ENCODE data around the gene SMURF2.
"Not testable (repeated sequence)": the region's sequence is repeated elsewhere in the genome, so short reads cannot be mapped to it uniquely, and the experiment has no call there.

SMURF2 gene

DNA sequence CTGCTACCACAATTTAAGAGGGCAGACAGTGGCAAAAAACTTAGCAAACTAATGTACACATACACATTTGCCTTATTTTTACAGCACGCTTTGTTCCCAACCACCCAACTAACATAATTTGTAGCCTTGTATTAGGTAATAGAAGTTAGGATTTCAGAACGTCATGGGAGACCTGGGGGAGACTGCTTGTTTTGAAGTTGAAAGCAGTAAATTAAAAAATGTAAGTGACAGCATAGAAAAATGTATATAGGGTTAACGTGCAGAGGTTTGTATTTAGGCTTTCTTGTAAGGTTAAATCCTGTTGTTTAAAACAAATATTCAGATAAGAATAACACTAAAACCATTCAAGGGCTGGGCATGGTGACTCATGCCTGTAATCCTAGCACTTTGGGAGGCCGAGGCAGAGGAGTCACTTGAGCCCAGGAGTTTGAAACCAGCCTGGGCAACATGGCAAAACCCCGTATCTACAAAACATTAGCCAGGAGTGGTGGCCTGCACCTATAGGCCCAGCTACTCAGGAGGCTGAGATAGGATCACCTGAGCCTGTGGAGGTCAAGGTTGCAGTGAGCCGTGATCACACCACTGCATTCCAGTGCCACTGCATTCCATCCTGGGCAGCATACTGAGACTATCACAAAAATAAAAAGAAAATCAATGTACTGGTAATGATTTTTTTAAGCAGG is 2.3 kb upstream of the SMURF2 start:
- not testable (repeated sequence) for DNase-seq

- not testable (repeated sequence) for DNase-seq
Observed at GRCh38 chr17:64663836-64664235, 1.7 kb upstream of the SMURF2 start.

GRCh38 chr17:64662774-64663367 is 764 bp upstream of the SMURF2 start:
- DNase-seq = no peak

DNA sequence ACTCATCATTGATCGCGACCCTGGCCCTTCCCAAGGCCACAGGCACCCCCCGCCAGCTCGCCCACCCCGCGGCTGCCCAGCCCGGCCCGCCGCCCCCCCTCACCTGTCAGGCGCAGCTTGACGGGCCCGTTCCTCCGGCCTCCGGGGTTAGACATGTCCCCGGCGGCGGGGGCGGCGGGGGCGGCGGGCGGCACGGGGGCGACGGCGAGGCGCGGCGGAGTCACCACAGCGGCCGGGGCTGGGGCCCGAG is 456 bp downstream of the SMURF2 start:
- DNase-seq = no peak

DNA sequence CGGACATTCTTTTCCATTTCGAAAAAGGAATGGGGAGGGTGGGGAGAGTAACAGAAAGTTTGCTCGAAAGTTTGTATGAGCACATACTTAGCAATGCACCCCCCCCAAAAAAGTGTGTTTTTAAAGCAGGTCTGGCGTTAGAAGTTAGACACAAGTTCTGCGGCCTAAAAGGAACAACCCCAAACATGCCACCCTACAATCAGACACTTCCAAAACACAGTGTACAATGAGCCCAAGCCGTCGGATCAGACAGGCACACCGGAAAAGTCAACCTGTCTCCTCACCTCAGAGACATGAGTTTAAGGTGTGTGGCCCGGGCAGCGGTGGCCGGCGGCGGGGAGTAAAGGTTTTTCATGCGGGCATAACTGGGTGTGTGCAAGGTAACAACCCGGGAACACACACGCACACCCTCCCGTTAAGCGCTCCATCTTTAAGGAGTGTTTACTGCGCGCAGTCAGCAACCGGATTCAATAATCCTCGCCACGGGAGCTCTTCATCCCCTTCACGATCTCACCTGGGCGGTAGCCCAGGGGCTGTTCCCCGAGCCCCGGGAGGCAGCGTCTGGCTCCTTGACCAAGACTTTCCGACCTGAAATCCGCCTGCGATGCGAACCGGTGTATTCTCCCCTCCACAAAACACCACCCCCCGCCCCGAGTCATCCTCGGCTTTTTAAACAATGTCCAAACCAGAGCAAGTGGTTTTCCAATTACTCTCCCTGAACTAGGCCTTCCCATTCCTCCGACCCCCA is 955 bp downstream of the SMURF2 start:
- DNase-seq = not testable (repeated sequence)

DNA sequence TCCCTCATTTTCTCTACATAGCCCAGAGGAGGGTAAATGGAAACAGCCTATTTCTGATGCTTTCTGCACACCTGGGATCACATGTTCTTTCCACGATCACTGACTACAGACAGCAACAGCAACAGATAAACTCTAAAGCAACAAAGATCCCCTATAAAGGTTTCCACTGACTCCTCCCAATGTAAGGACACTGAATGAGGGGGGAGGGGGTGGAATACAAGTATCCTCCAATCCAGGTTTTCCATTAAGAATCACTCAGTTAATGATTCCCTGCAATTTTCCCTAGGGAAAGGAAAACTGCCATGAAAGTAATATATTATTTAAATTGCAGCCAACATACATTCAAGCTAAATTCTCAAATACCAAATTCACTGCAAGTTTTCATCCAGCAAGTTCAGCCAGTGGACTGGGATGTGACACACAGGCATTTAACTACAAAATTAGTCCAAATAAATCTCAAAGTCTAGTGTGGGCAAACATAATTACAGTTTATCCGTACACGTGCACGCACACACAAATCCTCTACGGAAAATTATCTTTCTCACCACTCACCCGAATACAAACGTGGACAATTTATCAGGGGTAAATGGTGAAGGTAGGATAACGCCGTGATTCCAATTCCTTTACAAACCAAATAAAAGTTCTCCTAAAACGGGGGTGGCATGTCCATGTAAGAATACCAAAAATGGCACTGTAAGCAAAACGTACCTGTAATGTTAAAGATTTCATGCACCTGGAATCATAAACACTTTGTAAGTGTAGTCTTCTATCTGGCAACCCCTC is 1.7 kb downstream of the SMURF2 start:
- DNase-seq = not testable (repeated sequence)

DNA sequence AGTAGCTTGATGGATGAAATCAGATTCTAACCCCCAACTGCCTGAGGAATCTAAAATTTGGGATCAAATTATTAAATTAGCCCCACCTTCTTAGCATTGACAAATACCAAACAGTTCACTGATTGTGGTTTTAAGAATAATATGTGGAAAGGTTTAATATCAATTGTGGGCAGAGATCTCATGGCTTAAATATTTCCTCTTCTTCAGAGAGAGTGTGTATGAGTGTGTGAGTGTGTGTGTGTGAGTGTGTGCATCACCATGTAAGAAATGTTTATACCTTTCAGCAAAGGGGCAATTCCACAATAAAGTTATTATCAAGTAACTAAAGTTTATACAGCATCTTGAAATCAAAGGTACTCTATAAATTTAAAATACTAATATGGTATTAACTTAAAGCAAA is 3.2 kb downstream of the SMURF2 start:
- DNase-seq = no peak

DNA sequence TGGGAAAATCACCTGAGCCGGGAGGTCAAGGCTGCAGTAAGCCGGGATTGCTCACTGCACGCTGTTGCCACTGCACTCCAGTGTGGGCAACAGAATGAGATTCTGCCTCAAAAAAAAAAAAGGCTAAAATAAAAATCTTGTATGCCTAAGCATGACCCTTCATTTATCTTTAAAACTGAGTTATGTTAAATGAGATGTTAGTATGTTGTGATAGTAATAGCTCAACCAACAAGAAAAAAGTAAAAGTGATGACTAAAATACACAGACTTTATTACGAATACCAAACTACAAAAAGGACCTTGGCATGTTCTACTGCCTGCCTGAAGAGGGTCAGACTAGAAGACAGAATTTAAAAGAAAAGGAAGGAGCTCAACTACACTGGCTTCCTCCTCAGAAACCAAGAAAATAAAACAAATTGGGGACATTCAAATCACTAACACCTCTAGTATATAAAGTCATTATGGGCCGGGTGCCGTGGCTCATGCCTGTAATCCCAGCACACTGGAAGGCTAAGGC is 4.4 kb downstream of the SMURF2 start:
- DNase-seq = no peak

- no peak for DNase-seq
Observed at GRCh38 chr17:64655704-64656103, 6.4 kb downstream of the SMURF2 start.

DNA sequence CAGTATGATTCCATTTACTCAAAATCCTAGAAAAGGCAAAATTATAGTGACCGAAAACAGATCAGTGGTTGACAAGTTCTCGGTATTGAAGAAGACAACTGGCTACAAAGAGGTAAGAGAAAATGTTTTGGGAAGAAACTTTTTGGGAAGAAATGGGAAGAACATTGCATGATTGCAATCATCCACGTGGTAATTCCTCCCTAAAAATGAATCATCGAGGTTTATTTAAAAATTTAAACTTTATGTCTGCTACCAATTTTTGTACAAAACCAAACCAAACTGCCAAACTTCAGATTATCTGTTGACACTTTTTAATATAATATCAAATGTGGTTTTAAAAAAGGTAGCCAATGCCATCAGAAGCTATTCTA is 8.1 kb downstream of the SMURF2 start:
- DNase-seq = no peak

DNA sequence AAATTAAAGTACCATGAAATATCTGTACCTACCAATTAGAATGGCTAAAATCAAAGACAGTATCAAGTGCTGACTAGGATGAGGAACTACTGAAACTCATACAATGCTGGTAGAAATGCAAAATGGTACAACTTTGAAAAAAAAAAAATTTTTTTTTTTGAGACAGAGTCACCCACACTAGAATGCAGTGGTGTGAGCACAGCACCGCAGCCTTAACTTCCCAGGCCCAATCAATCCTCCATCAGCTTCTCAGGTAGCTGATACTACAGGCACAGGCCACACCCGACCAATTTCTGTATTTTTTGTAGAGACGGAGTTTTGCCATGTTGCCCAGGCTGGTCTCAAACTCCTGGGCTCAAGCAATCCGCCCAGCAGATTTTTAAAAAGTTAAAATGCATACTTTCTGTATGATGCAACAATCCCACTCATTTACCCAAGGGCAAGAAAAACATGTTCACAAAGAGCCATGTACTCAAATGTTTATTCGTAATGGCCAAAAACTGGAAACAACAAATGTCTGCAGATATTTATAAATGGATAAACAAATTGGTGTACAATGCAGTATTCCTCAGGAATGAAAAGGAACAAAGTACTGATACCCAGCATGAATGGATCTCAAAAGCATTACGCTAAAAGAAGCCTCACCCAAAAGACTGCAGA is 8.7 kb downstream of the SMURF2 start:
- DNase-seq = no peak

DNA sequence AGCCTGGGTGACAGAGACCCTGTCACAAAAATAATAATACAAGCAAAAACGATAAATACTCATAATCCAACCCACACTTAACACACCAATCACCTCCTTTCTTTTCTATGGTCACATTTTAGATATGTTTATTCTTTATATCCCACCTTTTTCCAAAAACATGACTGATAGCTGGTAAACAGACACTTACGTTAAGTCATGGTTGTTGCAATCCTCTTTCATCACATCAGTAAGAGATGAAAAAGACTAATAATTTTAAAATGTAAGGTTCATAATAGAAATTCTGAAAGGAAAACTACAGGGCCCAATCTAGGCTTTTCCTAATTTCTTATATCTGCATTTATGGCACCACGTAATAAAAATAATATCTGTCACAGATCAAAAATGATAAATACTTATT is 10.2 kb downstream of the SMURF2 start:
- DNase-seq = no peak

DNA sequence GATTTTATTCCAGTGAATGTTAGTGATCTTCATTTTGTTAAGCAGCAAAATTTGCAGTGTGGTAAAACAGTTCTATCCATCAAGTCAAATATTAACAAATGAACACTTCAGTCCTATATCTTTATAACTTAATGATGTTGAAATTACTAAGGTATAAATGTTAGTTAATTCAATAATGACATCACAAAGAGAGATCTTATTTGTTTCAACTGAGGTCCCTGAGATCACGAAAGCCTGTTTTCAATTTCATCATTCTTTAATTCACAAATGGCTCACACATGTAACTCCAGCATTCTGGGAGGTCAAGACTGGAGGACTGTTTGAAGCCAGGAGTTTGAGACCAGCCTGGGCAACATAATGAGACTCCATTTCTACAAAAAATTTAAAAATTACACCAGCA is 13.9 kb downstream of the SMURF2 start:
- DNase-seq = no peak

- DNase-seq = no peak
Observed at GRCh38 chr17:64647817-64648216, 14.3 kb downstream of the SMURF2 start.

- DNase-seq = no peak
Observed at GRCh38 chr17:64639516-64639915, 22.6 kb downstream of the SMURF2 start.

DNA sequence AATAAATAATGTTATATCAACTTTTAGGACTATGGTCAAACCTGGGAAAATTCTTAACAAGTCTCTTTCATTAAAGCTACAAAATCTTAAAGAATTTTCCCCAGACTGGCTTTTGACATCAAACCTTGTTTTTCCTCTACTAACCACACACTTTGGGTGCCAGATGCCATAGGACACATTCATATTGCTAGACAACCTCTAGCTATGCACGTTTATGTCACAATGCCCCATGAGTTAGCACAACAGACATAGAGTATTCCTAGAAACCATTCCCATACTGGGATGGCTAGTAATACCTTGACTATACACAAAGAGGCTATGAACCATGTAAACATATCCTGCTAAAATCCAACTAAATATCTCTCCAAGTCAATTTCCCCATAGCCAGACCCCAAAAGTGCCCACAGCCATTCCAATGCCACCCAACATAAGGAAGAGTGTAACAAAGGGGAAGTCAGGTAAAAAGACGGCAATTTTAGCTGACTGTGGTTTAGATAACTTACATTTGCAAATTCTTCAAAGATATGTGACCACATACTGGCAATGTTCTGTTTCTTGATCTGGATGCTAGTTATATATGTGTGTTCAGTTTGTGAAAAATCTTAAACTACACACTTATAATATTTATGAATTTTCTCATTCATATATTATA is 23.4 kb downstream of the SMURF2 start:
- DNase-seq = no peak

DNA sequence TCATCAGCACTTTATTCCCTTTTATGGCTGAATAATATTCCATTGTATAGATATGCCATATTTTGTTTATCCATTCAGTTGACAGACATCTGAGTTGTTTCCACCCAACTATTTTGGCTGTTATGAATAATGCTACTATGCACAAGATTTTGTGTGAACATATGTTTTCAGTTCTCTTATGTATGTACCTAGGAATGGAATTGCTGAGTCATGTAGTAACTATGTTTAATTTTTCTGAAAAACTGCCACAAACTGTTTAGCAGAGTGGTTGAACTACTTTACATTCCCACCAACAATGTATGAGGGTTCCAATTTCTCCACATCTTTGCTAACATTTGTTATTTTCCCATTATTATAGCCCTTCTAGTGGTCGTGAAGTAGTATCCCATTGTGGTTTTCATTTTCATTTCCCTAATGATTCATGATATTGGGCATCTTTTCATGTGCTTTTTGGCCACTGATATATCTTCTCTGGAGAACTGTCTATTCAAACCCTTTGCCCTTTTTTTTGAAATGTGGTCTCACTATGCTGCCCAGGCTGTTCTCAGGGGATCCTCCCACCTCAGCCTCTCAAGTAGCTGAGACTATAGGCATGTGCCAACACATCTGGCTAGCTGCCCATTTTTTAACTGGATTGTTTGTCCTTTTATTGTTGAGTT is 26.3 kb downstream of the SMURF2 start:
- DNase-seq = no peak

- DNase-seq = no peak
Observed at GRCh38 chr17:64634218-64634617, 27.9 kb downstream of the SMURF2 start.

DNA sequence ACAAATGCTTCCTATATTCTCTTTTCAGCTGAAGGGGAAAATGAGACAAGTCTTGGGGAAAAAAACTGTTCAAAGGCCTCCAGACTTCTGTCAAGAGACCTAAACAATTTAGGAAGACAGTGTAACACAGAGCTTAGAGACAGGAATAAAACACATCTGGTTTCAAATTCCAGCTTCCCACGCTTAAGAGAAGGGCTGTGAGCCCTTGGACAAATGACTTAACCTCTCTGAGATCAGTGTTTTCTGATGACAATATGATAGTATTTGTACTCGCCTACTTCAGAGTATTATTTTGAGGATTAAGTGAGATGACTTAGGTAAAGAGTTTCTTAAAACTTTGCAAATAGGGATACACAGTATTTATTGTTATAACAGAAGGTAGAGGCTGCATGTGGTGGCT is 29.5 kb downstream of the SMURF2 start:
- DNase-seq = no peak

- DNase-seq = no peak
Observed at GRCh38 chr17:64632194-64632593, 29.9 kb downstream of the SMURF2 start.

DNA sequence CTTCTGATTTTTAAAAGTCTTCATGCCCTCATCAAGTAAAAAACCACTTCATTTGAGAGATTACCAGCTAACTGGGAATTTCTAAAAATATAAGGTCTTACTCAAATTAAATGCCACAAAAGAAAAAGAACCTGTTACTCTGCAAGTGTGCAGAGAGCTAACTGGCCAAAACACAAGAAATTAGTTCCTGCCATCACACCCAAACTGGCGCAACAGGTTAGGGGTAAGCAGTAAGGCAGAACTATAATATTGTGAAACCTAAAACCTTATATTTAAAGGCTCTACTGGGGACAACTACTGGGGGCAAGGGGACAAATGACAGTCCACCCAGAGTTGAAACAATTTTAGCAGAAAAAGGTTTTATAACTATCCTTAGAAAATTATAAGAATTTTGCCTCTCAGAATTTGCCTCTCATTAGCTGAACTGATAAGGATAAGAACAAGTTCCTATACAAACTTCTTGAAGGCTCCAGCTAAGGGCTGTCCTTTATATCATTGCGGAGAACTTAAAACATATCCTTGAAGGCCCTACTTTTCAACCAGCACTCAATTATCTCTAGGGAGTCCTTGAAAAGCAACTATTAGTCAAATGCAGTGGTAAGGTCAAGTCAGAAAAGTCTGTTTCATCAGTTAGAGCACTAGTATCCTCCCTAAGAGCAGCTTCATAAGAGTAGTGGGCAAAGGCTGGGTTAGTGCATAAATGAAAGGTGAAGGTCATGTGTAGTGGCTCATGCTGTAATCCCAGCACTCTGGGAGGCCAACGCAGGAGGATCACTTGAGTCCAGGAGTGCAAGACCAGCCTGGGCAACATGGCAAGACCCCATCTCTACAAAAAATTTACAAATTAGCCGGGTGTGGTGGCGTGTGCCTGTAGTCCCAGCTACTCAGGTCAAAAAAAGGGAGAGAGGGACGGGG is 31.5 kb downstream of the SMURF2 start:
- no peak for DNase-seq
